ENCODE results near the gene PCNP.

GRCh38 chr3:101618726-101619125, 44.7 kb downstream of the PCNP start:
- TF ChIP-seq POLR2A (IDR thresholded peaks at IDR 0.05; ENCODE audit: low read depth, low read length): no peak
- no peak for TF ChIP-seq POLR2AphosphoS5 (IDR thresholded peaks at IDR 0.05; ENCODE audit: low read depth, low read length)
